HCT116 (cell line): Measurements from ENCODE around the gene RASGRF2. TPM values are rescaled to one million over a fixed set of nuclear protein-coding genes. Genes with fewer than 3 reads are reported as not detected.

Experiments used
- ATAC-seq: fragments of 200-7000 bp; cut with Tn5 transposase; 2 replicates; pipeline ENCODE4 v1.9.1; 2020; ENCODE audit warnings: mild to moderate bottlenecking, moderate library complexity
- BruUV-seq: library from RNA; stranded (reverse); fragments of 400-500 nt; replicated peaks from 2 replicates; lab custom pipeline; 2021; lab: Mats Ljungman, UMichigan
- CTCF ChIA-PET: fragments of 300-600 bp; sonication (Branson Sonifier 250); formaldehyde crosslinking; loops from one replicate; lab custom pipeline; 2021; ENCODE audit warnings: antibody characterized with exemption; lab: Charles Lee
- POLR2A ChIA-PET: fragments of 300-600, 350-600 bp; sonication (Branson Sonifier 250); formaldehyde crosslinking; loops from one replicate; lab custom pipeline; 2021; ENCODE audit warnings: antibody characterized with exemption; lab: Charles Lee
- RAD21 ChIA-PET, 2 experiments: fragments of 300-600 bp; sonication (Branson Sonifier 250); formaldehyde crosslinking; loops; one replicate each; lab custom pipeline; 2023; ENCODE audit warnings: low total read pairs in 2 of 2; ENCODE audit not compliant: uncharacterized antibody in 2 of 2, unreplicated experiment in 2 of 2, low non-redundant PET in 1 of 2; lab: Charles Lee
- DNase-seq: peaks from one replicate; pipeline ENCODE4 v3.0.0-alpha.2; 2010; ENCODE audit warnings: low read depth, low spot score
- H2AFZ ChIP-seq: fragments of 200-600 bp; shearing (Covaris generic), sonication (generic); 2 replicates; pipeline ENCODE4 v1.6.1; 2017; ENCODE audit warnings: low read depth, mixed run types, mixed read lengths, antibody characterized with exemption, low read length; ENCODE audit not compliant: poor library complexity, severe bottlenecking
- H3K27ac ChIP-seq: 2 replicates; pipeline ENCODE4 v1.5.1; 2012; ENCODE audit warnings: low read depth, low read length
- H3K27me3 ChIP-seq: fragments of 200-600 bp; sonication (generic); 2 replicates; pipeline ENCODE4 v1.6.1; 2016; ENCODE audit warnings: mixed run types, low read length, mixed read lengths; ENCODE audit not compliant: insufficient read depth
- H3K36me3 ChIP-seq, 2 experiments: fragments of 200-500 bp in 1 of 2; fragments of 200-600 bp in 1 of 2; sonication (Bioruptor generic) in 1 of 2; sonication (generic) in 1 of 2; 2 replicates each; pipeline versions ENCODE4 v1.5.1 to v1.6.1; 2014 to 2016; ENCODE audit warnings: low read length in 2 of 2, inconsistent platforms in 1 of 2, mixed read lengths in 1 of 2, mixed run types in 1 of 2; ENCODE audit not compliant: insufficient read depth in 2 of 2, control insufficient read depth in 1 of 2
- H3K4me1 ChIP-seq, 2 experiments: fragments of 200-600 bp in 1 of 2; sonication (generic) in 1 of 2; 2 replicates each; pipeline versions ENCODE4 v1.5.1 to v1.6.1; 2012 to 2017; ENCODE audit warnings: low read length in 2 of 2, inconsistent platforms in 1 of 2, mild to moderate bottlenecking in 1 of 2, mixed read lengths in 1 of 2, mixed run types in 1 of 2, moderate library complexity in 1 of 2; ENCODE audit not compliant: insufficient read depth in 2 of 2, control insufficient read depth in 1 of 2
- H3K4me2 ChIP-seq: fragments of 200-600 bp; sonication (generic); 2 replicates; pipeline ENCODE4 v1.6.1; 2017; ENCODE audit warnings: mixed run types, low read length, mixed read lengths
- H3K4me3 ChIP-seq, 2 experiments: fragments of 200-600 bp in 1 of 2; sonication (generic) in 1 of 2; replicated peaks in 1 of 2; 2 replicates each; pipeline ENCODE4 v1.5.1; 2011 to 2016; ENCODE audit warnings: low read length in 2 of 2, control low read depth in 1 of 2, low read depth in 1 of 2, mild to moderate bottlenecking in 1 of 2, mixed read lengths in 1 of 2, mixed run types in 1 of 2
- H3K79me2 ChIP-seq: fragments of 200-600 bp; sonication (generic); 2 replicates; pipeline ENCODE4 v1.6.1; 2017; ENCODE audit warnings: mild to moderate bottlenecking, mixed run types, low read length, moderate library complexity, mixed read lengths; ENCODE audit not compliant: insufficient read depth
- H3K9ac ChIP-seq: fragments of 200-600 bp; sonication (generic); 2 replicates; pipeline ENCODE4 v1.6.1; 2016; ENCODE audit warnings: low read length, mixed read lengths
- H3K9me2 ChIP-seq: fragments of 200-600 bp; sonication (generic), shearing (Covaris generic); 2 replicates; pipeline ENCODE4 v1.6.1; 2017; ENCODE audit warnings: mixed run types, mild to moderate bottlenecking, moderate library complexity; ENCODE audit not compliant: insufficient read depth
- H3K9me3 ChIP-seq, 2 experiments: fragments of 200-500 bp in 1 of 2; fragments of 200-600 bp in 1 of 2; sonication (Bioruptor generic) in 1 of 2; sonication (generic) in 1 of 2; 2 replicates each; pipeline ENCODE4 v1.6.1; 2014 to 2017; ENCODE audit warnings: low read length in 2 of 2, mixed read lengths in 2 of 2, inconsistent platforms in 1 of 2, low read depth in 1 of 2, mild to moderate bottlenecking in 1 of 2, mixed run types in 1 of 2, moderate library complexity in 1 of 2; ENCODE audit not compliant: control insufficient read depth in 1 of 2, insufficient read depth in 1 of 2
- H4K20me1 ChIP-seq: fragments of 200-600 bp; sonication (generic), shearing (Covaris generic); 2 replicates; pipeline ENCODE4 v1.6.1; 2017; ENCODE audit warnings: mixed run types, mild to moderate bottlenecking, moderate library complexity; ENCODE audit not compliant: insufficient read depth
- ATF3 ChIP-seq: IDR thresholded peaks from 2 replicates; pipeline ENCODE4 v1.6.1; 2012
- CEBPB ChIP-seq: IDR thresholded peaks from 2 replicates; pipeline ENCODE4 v1.6.1; 2012; ENCODE audit warnings: low read depth
- CTCF ChIP-seq, 3 experiments: fragments of 200-600 bp in 1 of 3; sonication (generic) in 1 of 3; IDR thresholded peaks in 2 of 3; conservative IDR thresholded peaks in 1 of 3; 2 replicates each; pipeline ENCODE4 v1.5.1; 2012 to 2017; ENCODE audit warnings: low read depth in 2 of 3, low read length in 2 of 3, antibody characterized with exemption in 1 of 3, borderline replicate concordance in 1 of 3, control low read depth in 1 of 3, mild to moderate bottlenecking in 1 of 3, mixed read lengths in 1 of 3, mixed run types in 1 of 3, moderate library complexity in 1 of 3; ENCODE audit not compliant: insufficient read depth in 1 of 3
- EGR1 ChIP-seq: IDR thresholded peaks from 2 replicates; pipeline ENCODE4 v1.6.1; 2012; ENCODE audit warnings: low read depth
- ELF1 ChIP-seq: IDR thresholded peaks from 2 replicates; pipeline ENCODE4 v1.6.1; 2012; ENCODE audit warnings: low read depth, borderline replicate concordance
- EZH2phosphoT487 ChIP-seq: fragments of 200-600 bp; IDR thresholded peaks from 2 replicates; pipeline ENCODE4 v1.6.1; 2018; ENCODE audit warnings: antibody characterized with exemption, borderline replicate concordance
- FOSL1 ChIP-seq: IDR thresholded peaks from 2 replicates; pipeline ENCODE4 v1.6.1; 2012; ENCODE audit warnings: low read depth
- MAX ChIP-seq: IDR thresholded peaks from 2 replicates; pipeline ENCODE4 v1.6.1; 2012
- POLR2A ChIP-seq: IDR thresholded peaks from 2 replicates; pipeline ENCODE4 v1.7.0; 2011; ENCODE audit warnings: borderline replicate concordance; ENCODE audit not compliant: insufficient read depth, insufficient read length; ENCODE audit errors: extremely low read depth
- POLR2AphosphoS5 ChIP-seq: IDR thresholded peaks from 2 replicates; pipeline ENCODE4 v1.6.1; 2011; ENCODE audit warnings: mild to moderate bottlenecking, low read depth, low read length, moderate library complexity
- RAD21 ChIP-seq: IDR thresholded peaks from 2 replicates; pipeline ENCODE4 v1.6.1; 2012; ENCODE audit warnings: low read depth, mild to moderate bottlenecking
- SIN3A ChIP-seq: IDR thresholded peaks from 2 replicates; pipeline ENCODE4 v1.6.1; 2012; ENCODE audit warnings: low read depth
- ZBTB33 ChIP-seq: IDR thresholded peaks from 2 replicates; pipeline ENCODE4 v1.6.1; 2011; ENCODE audit warnings: mild to moderate bottlenecking, low read length, moderate library complexity; ENCODE audit not compliant: insufficient replicate concordance; ENCODE audit errors: extremely low read depth
- ZFX ChIP-seq: fragments of 450-650 bp; IDR thresholded peaks from 2 replicates; pipeline ENCODE4 v1.6.1; 2017
- ZNF274 ChIP-seq: fragments of 200-500 bp; sonication (Bioruptor generic); IDR thresholded peaks from 2 replicates; pipeline ENCODE4 v1.6.1; 2014; ENCODE audit warnings: mild to moderate bottlenecking, low read depth, low read length, inconsistent platforms
- intact Hi-C: fragments of 100-400 bp; cut with micrococcal nuclease; formaldehyde crosslinking; loops from 2 replicates; pipeline ENCODE4 v1.10.0; 2022
- total RNA-seq: library from RNA; stranded (reverse); gene quantifications from one replicate; pipeline ENCODE4 v1.2.1, GENCODE V29; 2021; ENCODE audit not compliant: unreplicated experiment

The RASGRF2 gene
- total RNA-seq, 1 experiment from 2014 or later = 0.05 TPM

GRCh38 chr5:80998590-80998979, 38.4 kb downstream of the RASGRF2 start:
- no TSS peak for BruUV-seq
- intact Hi-C loops = no loop called here

More at GRCh38 chr5:80998590-80998979, 38.4 kb downstream of the RASGRF2 start:
- Histone ChIP-seq H2AFZ (no peak overlapping the region), H3K27me3 (no peaks in the 10 kb centered on the region; the same call in 1 of the 2 replicates), H3K4me1 (no peaks in the 10 kb centered on the region), H3K9ac (no peak overlapping the region), H3K9me3 (no peaks in the 10 kb centered on the region), H3K79me2 (no peaks in the 10 kb centered on the region), H3K4me3 (no peak overlapping the region), H3K4me2 (no peak overlapping the region), H3K27ac (no peak overlapping the region), H3K9me2 (no peaks in the 10 kb centered on the region), H3K36me3 (no peaks in the 10 kb centered on the region), H4K20me1 (no peaks in the 10 kb centered on the region)
- TF ChIP-seq EZH2phosphoT487 (no peak), EGR1 (no peak), ATF3 (no peak), ZBTB33 (no peak), POLR2A (no peak), SIN3A (no peak), CEBPB (no peak), CTCF (IDR thresholded peaks at IDR 0.05 in 2 of 3, conservative IDR thresholded peaks at IDR 0.05 in 1 of 3; ENCODE audit: borderline replicate concordance in 1 of 3, insufficient read depth in 1 of 3, low read depth in 2 of 3, low read length in 2 of 3) (no peak), MAX (no peak), ZNF274 (no peak), ELF1 (no peak), RAD21 (no peak), POLR2AphosphoS5 (no peak), FOSL1 (no peak), ZFX (no peak)
- ChIA-PET CTCF (no interaction called here), POLR2A (no interaction called here), RAD21 (no interaction called here)
- DNase-seq (no peak), ATAC-seq (no peak)
